HepG2 (cell line): ENCODE results near the gene UBE3D. TPM values are rescaled to one million over a fixed set of nuclear protein-coding genes. Genes with fewer than 3 reads are reported as not detected.

ENCODE experiments used
- ATF5 ChIP-seq: sonication (generic); formaldehyde crosslinking; IDR thresholded peaks from 2 replicates; pipeline ENCODE4 v1.4.0; 2020; ENCODE audit warnings: mild to moderate bottlenecking, low read depth, missing genetic modification reagents
- CHCHD3 ChIP-seq: sonication (generic); formaldehyde crosslinking; IDR thresholded peaks from 2 replicates; pipeline ENCODE4 v1.8.0; 2022; ENCODE audit warnings: mild to moderate bottlenecking, missing genetic modification reagents, moderate library complexity
- IKZF1 ChIP-seq: fragments of 450-650 bp; IDR thresholded peaks from 2 replicates; pipeline ENCODE4 v1.7.1; 2016
- IKZF5 ChIP-seq: IDR thresholded peaks from 2 replicates; pipeline ENCODE4 v1.6.1; 2018; ENCODE audit warnings: missing genetic modification reagents, mild to moderate bottlenecking, missing compliant biosample characterization
- MED1 ChIP-seq: sonication (generic); formaldehyde crosslinking; IDR thresholded peaks from 2 replicates; pipeline ENCODE4 v1.4.0; 2020; ENCODE audit warnings: missing genetic modification reagents
- NR2F1 ChIP-seq, 2 experiments: fragments of 450-650 bp in 1 of 2; formaldehyde crosslinking in 1 of 2; IDR thresholded peaks; 2 replicates each; pipeline versions ENCODE4 v1.5.0 to v1.6.1; 2016 to 2020; ENCODE audit warnings: mild to moderate bottlenecking in 1 of 2, missing compliant biosample characterization in 1 of 2, missing genetic modification reagents in 1 of 2, moderate library complexity in 1 of 2
- RBAK ChIP-seq: sonication (generic); formaldehyde crosslinking; IDR thresholded peaks from 2 replicates; pipeline ENCODE4 v1.5.1; 2020; ENCODE audit warnings: mild to moderate bottlenecking, missing genetic modification reagents
- SMAD1 ChIP-seq: sonication (generic); formaldehyde crosslinking; IDR thresholded peaks from 2 replicates; pipeline ENCODE4 v1.4.0; 2020; ENCODE audit warnings: missing genetic modification reagents, low read depth, mild to moderate bottlenecking, borderline replicate concordance
- SNRNP70 ChIP-seq: fragments of 200-400 bp; formaldehyde crosslinking; IDR thresholded peaks from 2 replicates; pipeline ENCODE4 v1.6.1; 2017; ENCODE audit warnings: mild to moderate bottlenecking, low read depth, low read length, moderate library complexity
- TRIM24 ChIP-seq: sonication (generic); formaldehyde crosslinking; IDR thresholded peaks from 2 replicates; pipeline ENCODE4 v1.8.0; 2022; ENCODE audit warnings: mild to moderate bottlenecking, missing genetic modification reagents
- ZNF639 ChIP-seq: conservative IDR thresholded peaks from 2 replicates; pipeline ENCODE4 v1.6.1; 2018; ENCODE audit warnings: missing genetic modification reagents
- ZNF646 ChIP-seq: sonication (generic); formaldehyde crosslinking; IDR thresholded peaks from 2 replicates; pipeline ENCODE4 v1.9.0; 2021; ENCODE audit warnings: mild to moderate bottlenecking, missing genetic modification reagents
- ZSCAN5A ChIP-seq: sonication (generic); formaldehyde crosslinking; IDR thresholded peaks from 2 replicates; pipeline ENCODE4 v1.8.0; 2022; ENCODE audit warnings: mild to moderate bottlenecking, missing genetic modification reagents, borderline replicate concordance
- polyA plus RNA-seq, 8 experiments: library from polyadenylated mRNA; depleted of rRNA in 3 of 8; stranded (reverse) in 7 of 8; unstranded in 1 of 8; fragments of >200 nt; fragmentation: Illumina TruSeq in 4 of 8; extraction: Trizol in 4 of 8; gene quantifications; 2 replicates each; pipeline versions ENCODE4 v1.2.1 to v1.2.3, GENCODE V29; 2011 to 2016; ENCODE audit warnings: low read depth in 4 of 8, missing spikeins in 1 of 8, mixed read lengths in 1 of 8; ENCODE audit not compliant: insufficient read depth in 1 of 8
- total RNA-seq, 5 experiments: library from RNA; depleted of rRNA; stranded (reverse); fragments of >200 nt; fragmentation: Illumina TruSeq; extraction: Trizol; gene quantifications; 2 replicates each; pipeline ENCODE4 v1.2.3, GENCODE V29; 2016; ENCODE audit warnings: low read depth in 1 of 5
- TF ChIP-seq, protein P1 (sequence below): sonication (generic); formaldehyde crosslinking; IDR thresholded peaks from 2 replicates; pipeline ENCODE4 v1.5.0; 2020; ENCODE audit warnings: mild to moderate bottlenecking, missing genetic modification reagents, moderate library complexity

The UBE3D gene
- total and polyA plus RNA-seq, 2 of the 13 experiments (the other 11 are each of a cell fraction or from before 2014, with no cell fraction given), result 5.1 to 11.4 TPM

GRCh38 chr6:83067448-83068439 lies 2.1 kb upstream of the UBE3D start, which contains the start of gene DOP1A (continued):
- TF ChIP-seq ZNF646 (CRISPR knock-in tag), result no peak
- TF ChIP-seq IKZF1, result no peak
- no peak; the same call in 1 of the 2 replicates for TF ChIP-seq IKZF5 (CRISPR knock-in tag)
- no peak; the same call in 1 of the 2 replicates for TF ChIP-seq SMAD1 (CRISPR knock-in tag)
- TF ChIP-seq CHCHD3 (CRISPR knock-in tag), result 0 out of 2 replicates have a peak, but pooled peaks have one; percentile 61
- no peak for TF ChIP-seq SNRNP70
- TF ChIP-seq ATF5 (CRISPR knock-in tag), result no peak
- peak; percentile 50; the same call in 1 of the 2 replicates for TF ChIP-seq ZNF639 (CRISPR knock-in tag)
- TF ChIP-seq RBAK (CRISPR knock-in tag), result no peak; the same call in 1 of the 2 replicates
- TF ChIP-seq, protein P1, sequence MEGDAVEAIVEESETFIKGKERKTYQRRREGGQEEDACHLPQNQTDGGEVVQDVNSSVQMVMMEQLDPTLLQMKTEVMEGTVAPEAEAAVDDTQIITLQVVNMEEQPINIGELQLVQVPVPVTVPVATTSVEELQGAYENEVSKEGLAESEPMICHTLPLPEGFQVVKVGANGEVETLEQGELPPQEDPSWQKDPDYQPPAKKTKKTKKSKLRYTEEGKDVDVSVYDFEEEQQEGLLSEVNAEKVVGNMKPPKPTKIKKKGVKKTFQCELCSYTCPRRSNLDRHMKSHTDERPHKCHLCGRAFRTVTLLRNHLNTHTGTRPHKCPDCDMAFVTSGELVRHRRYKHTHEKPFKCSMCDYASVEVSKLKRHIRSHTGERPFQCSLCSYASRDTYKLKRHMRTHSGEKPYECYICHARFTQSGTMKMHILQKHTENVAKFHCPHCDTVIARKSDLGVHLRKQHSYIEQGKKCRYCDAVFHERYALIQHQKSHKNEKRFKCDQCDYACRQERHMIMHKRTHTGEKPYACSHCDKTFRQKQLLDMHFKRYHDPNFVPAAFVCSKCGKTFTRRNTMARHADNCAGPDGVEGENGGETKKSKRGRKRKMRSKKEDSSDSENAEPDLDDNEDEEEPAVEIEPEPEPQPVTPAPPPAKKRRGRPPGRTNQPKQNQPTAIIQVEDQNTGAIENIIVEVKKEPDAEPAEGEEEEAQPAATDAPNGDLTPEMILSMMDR (CRISPR knock-in tag), result peak; percentile 97
- peak; percentile 79; the same call in 1 of the 2 replicates for TF ChIP-seq ZSCAN5A
- no peak for TF ChIP-seq TRIM24 (CRISPR knock-in tag)
- no peak for TF ChIP-seq NR2F1 (CRISPR knock-in tag; IDR thresholded peaks at IDR 0.05)
- peak; percentile 58 for TF ChIP-seq MED1 (CRISPR knock-in tag)
